MCF 10A (cell line): ENCODE results near the gene WASF1. TPM values are rescaled to one million over a fixed set of nuclear protein-coding genes. Genes with fewer than 3 reads are reported as not detected.

Experiments used
- BruUV-seq: library from RNA; stranded (reverse); fragments of 400-500 nt; replicated peaks from 2 replicates; lab custom pipeline; 2021; lab: Mats Ljungman, UMichigan
- CTCF ChIA-PET: fragments of 300-600 bp; sonication (Branson Sonifier 250); formaldehyde crosslinking; extraction: SDS; loops from one replicate; lab custom pipeline; 2021; ENCODE audit warnings: antibody characterized with exemption, inconsistent platforms; lab: Yijun Ruan, JAX
- POLR2A ChIA-PET: fragments of 300-600, 350-650 bp; sonication (Branson Sonifier 250); formaldehyde crosslinking; extraction: SDS; loops from one replicate; lab custom pipeline; 2020; ENCODE audit warnings: antibody characterized with exemption, inconsistent platforms; lab: Yijun Ruan, JAX
- DNase-seq: peaks from one replicate; pipeline ENCODE4 v3.0.0-alpha.2; 2018; ENCODE audit not compliant: unreplicated experiment
- H3K27ac Mint-ChIP-seq: one replicate; pipeline ENCODE4 v1.8.0; 2022; ENCODE audit warnings: mild to moderate bottlenecking, low read depth, mixed read lengths; ENCODE audit not compliant: unreplicated experiment
- H3K27me3 Mint-ChIP-seq: one replicate; pipeline ENCODE4 v1.8.0; 2022; ENCODE audit warnings: mixed read lengths; ENCODE audit not compliant: insufficient read depth, unreplicated experiment
- H3K36me3 Mint-ChIP-seq: one replicate; pipeline ENCODE4 v1.8.0; 2022; ENCODE audit warnings: mild to moderate bottlenecking, moderate library complexity, mixed read lengths; ENCODE audit not compliant: insufficient read depth, unreplicated experiment
- H3K4me1 Mint-ChIP-seq: one replicate; pipeline ENCODE4 v1.8.0; 2022; ENCODE audit warnings: mixed read lengths; ENCODE audit not compliant: insufficient read depth, unreplicated experiment
- H3K4me3 Mint-ChIP-seq: one replicate; pipeline ENCODE4 v1.8.0; 2022; ENCODE audit warnings: mild to moderate bottlenecking, moderate library complexity, mixed read lengths; ENCODE audit not compliant: unreplicated experiment
- H3K9me3 Mint-ChIP-seq: one replicate; pipeline ENCODE4 v1.8.0; 2022; ENCODE audit warnings: mixed read lengths; ENCODE audit not compliant: unreplicated experiment
- intact Hi-C: fragments of 100-400 bp; cut with micrococcal nuclease; formaldehyde crosslinking; loops from 2 replicates; pipeline ENCODE4 v1.14.1; 2022
- total RNA-seq: library from RNA; stranded (reverse); gene quantifications from 2 replicates; pipeline ENCODE4 v1.2.3, GENCODE V29; 2022
- TF ChIP-seq, protein P1 (sequence below): fragments of 200-600 bp; IDR thresholded peaks from one replicate; pipeline ENCODE4 v1.8.0; 2022; ENCODE audit warnings: antibody characterized with exemption, mild to moderate bottlenecking; ENCODE audit not compliant: unreplicated experiment

Gene WASF1
- total RNA-seq, 1 experiment from 2014 or later: 55.7 TPM

DNA sequence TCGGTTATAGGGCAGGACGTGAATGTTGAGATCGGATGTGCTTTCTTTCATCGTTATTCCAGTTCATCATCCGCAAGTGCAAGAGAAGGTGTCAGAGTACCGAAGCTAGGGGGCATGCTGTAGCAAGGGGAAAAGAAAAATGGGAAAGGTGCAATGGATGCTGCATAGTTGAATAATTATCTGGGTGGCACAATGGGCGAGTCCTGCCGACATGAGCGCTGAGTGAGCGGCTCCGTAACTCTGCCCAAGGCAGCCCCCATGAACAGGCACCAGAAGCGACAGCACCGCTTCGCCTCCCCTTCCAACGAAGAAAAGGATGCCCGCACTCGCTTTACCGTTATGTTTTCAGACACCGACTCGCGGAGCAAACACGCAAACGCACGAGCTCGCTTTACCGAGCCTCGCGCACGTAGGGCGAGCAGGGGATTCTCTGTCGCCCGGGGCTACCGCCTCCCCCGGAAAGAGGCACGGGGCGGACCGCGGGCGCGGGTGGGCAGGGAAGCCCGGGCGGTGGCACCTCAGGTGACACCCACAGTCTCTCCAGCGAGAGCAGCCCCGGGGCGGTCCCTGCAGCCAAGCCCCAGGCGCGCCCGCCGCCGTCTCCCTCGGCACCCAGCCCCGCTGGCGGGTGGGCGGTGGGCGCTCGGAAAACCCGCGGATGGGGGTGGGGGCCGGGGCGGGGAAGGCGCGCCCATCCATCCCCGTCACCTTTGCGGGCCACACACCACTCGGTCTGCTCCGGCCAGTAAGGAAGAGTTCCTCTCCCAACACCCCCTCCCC, 654 bp downstream of the WASF1 start:
- DNase-seq: peak; percentile 79

DNA sequence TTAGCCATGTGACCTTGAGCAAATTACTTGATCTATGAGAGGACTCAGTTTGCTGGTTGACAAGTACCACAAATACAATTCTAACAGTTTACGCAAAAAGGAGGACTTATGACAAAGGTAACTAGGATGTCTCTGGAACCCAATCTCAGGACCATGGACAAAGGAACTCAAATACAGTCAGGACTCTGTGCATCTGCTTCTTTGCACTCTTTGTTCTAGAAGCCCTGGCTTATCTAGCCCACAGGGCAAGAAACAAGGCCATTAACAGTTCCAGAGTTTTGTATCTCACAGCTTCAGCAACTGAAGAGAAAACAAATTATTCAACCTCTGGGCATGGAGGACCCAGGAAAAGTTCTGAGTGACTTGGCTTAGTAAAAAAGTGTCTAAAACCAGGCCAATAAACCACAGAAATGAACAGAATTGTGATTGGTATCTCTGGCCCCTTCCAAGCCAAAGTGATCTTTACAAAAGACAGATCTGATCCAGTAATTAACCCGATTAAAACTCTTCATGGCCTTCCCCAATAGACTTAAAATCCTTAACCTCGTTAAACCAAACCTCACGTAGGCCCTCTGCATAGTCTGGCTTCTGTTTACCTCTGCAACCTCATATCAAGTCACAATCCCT, 5.9 kb downstream of the WASF1 start:
- Mint-ChIP-seq H3K9me3 (no peaks in the 10 kb centered on the region), H3K27ac (no peak overlapping the region), H3K4me1 (peaks cover 36% of the 10 kb centered on the region), H3K36me3 (peaks cover 4% of the 10 kb centered on the region), H3K4me3 (no peak overlapping the region), H3K27me3 (no peaks in the 10 kb centered on the region)
- TF ChIP-seq, protein P1, sequence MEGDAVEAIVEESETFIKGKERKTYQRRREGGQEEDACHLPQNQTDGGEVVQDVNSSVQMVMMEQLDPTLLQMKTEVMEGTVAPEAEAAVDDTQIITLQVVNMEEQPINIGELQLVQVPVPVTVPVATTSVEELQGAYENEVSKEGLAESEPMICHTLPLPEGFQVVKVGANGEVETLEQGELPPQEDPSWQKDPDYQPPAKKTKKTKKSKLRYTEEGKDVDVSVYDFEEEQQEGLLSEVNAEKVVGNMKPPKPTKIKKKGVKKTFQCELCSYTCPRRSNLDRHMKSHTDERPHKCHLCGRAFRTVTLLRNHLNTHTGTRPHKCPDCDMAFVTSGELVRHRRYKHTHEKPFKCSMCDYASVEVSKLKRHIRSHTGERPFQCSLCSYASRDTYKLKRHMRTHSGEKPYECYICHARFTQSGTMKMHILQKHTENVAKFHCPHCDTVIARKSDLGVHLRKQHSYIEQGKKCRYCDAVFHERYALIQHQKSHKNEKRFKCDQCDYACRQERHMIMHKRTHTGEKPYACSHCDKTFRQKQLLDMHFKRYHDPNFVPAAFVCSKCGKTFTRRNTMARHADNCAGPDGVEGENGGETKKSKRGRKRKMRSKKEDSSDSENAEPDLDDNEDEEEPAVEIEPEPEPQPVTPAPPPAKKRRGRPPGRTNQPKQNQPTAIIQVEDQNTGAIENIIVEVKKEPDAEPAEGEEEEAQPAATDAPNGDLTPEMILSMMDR: no peak
- DNase-seq: no peak
- intact Hi-C loops: no loop called here
- ChIA-PET CTCF (interaction anchor here (0.5 to 1.0 kb wide), 2 partner anchors 32 to 58 kb away, joined by 3 read pairs; no protein-coding TSS in a partner anchor), POLR2A (no interaction called here)
- no TSS peak for BruUV-seq

More for the DNA sequence above, 654 bp downstream of the WASF1 start:
- H3K9me3 Mint-ChIP-seq: no peaks in the 10 kb centered on the region
- POLR2A ChIA-PET: interaction anchor here (0.5 to 5.1 kb wide), 17 partner anchors 9 to 1234 kb away, joined by 3 to 143 read pairs (median 4); no protein-coding TSS in a partner anchor
- BruUV-seq: no TSS peak
- H3K27ac Mint-ChIP-seq: peak overlapping the region; percentile 40
- no peak overlapping the region for H3K4me3 Mint-ChIP-seq
- H3K36me3 Mint-ChIP-seq: peaks cover 4% of the 10 kb centered on the region
- intact Hi-C loops: loop anchor here (1.0 to 5.0 kb wide), 3 partner anchors 38 to 212 kb away; no protein-coding TSS in a partner anchor
- no peaks in the 10 kb centered on the region for H3K27me3 Mint-ChIP-seq
- TF ChIP-seq, protein P1: peak; percentile 37
- peaks cover 22% of the 10 kb centered on the region for H3K4me1 Mint-ChIP-seq
- CTCF ChIA-PET: interaction anchor here (0.6 to 2.5 kb wide), 12 partner anchors 8 to 653 kb away, joined by 3 to 10 read pairs (median 3); no protein-coding TSS in a partner anchor

DNA sequence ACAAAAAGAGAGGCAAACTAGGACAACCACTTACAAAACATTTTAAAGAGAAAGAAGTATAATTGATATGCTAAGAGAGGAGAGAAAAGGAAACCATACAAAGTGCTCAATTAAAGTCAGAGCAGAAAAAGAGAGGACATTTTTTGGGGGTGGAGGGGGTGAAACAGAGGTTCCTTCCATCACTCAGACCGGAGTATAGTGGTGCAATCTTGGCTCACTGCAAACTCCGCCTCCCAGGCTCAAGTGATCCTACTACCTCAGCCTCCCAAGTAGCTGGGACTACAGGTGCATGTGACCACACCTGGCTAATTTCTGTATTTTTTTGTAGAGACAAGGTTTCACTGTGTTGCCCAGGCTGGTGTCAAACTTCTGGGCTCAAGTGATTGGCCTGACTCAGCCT, 9.4 kb downstream of the WASF1 start:
- TF ChIP-seq, protein P1: no peak
- intact Hi-C loops: no loop called here
- ChIA-PET CTCF (no interaction called here), POLR2A (interaction anchor here (1.9 kb wide), 1 partner anchor 9 kb away, joined by 16 read pairs; the partner anchor contains the start of genes CDC40 and WASF1)
- DNase-seq: no peak
- Mint-ChIP-seq H3K9me3 (no peaks in the 10 kb centered on the region), H3K36me3 (peaks cover 4% of the 10 kb centered on the region), H3K4me1 (peaks cover 24% of the 10 kb centered on the region), H3K4me3 (no peak overlapping the region), H3K27me3 (no peaks in the 10 kb centered on the region), H3K27ac (no peak overlapping the region)
- BruUV-seq: no TSS peak

DNA sequence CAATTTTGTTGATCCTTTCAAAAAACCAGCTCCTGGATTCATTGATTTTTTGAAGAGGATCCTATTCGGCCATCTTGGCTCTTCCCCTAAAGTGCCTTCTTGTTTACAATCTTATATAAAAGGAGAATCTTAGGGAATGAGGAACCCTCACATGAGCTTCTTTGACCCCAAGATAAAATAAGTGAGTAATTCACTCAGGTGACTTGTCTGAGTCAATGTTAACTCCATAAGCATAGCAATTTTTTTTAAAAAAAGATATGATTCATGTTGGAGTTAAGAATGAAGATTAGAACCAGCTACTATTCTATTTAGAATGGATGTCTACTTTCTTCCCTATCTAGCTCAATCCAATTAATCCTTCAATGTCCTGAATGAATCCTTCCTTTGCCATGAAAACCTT, 21.0 kb downstream of the WASF1 start:
- Mint-ChIP-seq H3K4me3 (no peak overlapping the region), H3K27ac (no peak overlapping the region), H3K27me3 (no peaks in the 10 kb centered on the region), H3K4me1 (no peaks in the 10 kb centered on the region), H3K36me3 (peaks cover 13% of the 10 kb centered on the region), H3K9me3 (no peaks in the 10 kb centered on the region)
- CTCF ChIA-PET: interaction anchor here (0.6 to 1.1 kb wide), 2 partner anchors 9 to 1045 kb away, joined by 3 read pairs; no protein-coding TSS in a partner anchor
- no peak for DNase-seq
- TF ChIP-seq, protein P1: no peak
- no TSS peak for BruUV-seq
- POLR2A ChIA-PET: interaction anchor here (0.7 to 3.9 kb wide), 2 partner anchors 11 to 21 kb away, joined by 4 to 15 read pairs; partner anchors contain the start of genes CDC40 and WASF1
- intact Hi-C loops: no loop called here
